DMS153 (cell line): ENCODE data around the gene YPEL5.
"Not testable (repeated sequence)": the region's sequence is repeated elsewhere in the genome, so short reads cannot be mapped to it uniquely, and the experiment has no call there.

Experiments
- DNase-seq: peaks from one replicate; lab custom pipeline; 2025; lab: John Stamatoyannopoulos, UW

The YPEL5 gene

GRCh38 chr2:30146337-30147195 lies at the start of gene YPEL5:
Gene YPEL5 (plus strand): TSS chr2:30147007. CDS start chr2:30156652, 9,645 bp downstream.
- peak; percentile 99 for DNase-seq

- DNase-seq: no peak
Observed at GRCh38 chr2:30098266-30099005, 48.4 kb upstream of the YPEL5 start.

GRCh38 chr2:30099366-30099765 lies 47.4 kb upstream of the YPEL5 start:
- DNase-seq: not testable (repeated sequence)

GRCh38 chr2:30100691-30101090 lies 46.1 kb upstream of the YPEL5 start:
- DNase-seq: not testable (repeated sequence)

- no peak for DNase-seq
Observed at GRCh38 chr2:30104307-30104706, 42.5 kb upstream of the YPEL5 start.

- no peak for DNase-seq
Observed at GRCh38 chr2:30105556-30105955, 41.3 kb upstream of the YPEL5 start.

GRCh38 chr2:30106543-30106942 lies 40.3 kb upstream of the YPEL5 start:
- no peak for DNase-seq

GRCh38 chr2:30108192-30108591 lies 38.6 kb upstream of the YPEL5 start:
- no peak for DNase-seq

GRCh38 chr2:30108851-30109250 lies 38.0 kb upstream of the YPEL5 start:
- no peak for DNase-seq

- no peak for DNase-seq
Observed at GRCh38 chr2:30109856-30110255, 37.0 kb upstream of the YPEL5 start.

GRCh38 chr2:30110773-30111172 lies 36.0 kb upstream of the YPEL5 start:
- DNase-seq: no peak

GRCh38 chr2:30111186-30111585 lies 35.6 kb upstream of the YPEL5 start:
- DNase-seq: not testable (repeated sequence)

GRCh38 chr2:30112561-30112960 lies 34.2 kb upstream of the YPEL5 start:
- no peak for DNase-seq

GRCh38 chr2:30113617-30114293 lies 33.1 kb upstream of the YPEL5 start:
- no peak for DNase-seq

- DNase-seq: peak; percentile 47
Observed at GRCh38 chr2:30115141-30115980, 31.4 kb upstream of the YPEL5 start.

GRCh38 chr2:30115981-30116285 lies 30.9 kb upstream of the YPEL5 start:
- DNase-seq: no peak

- no peak for DNase-seq
Observed at GRCh38 chr2:30122362-30122761, 24.4 kb upstream of the YPEL5 start.

GRCh38 chr2:30127016-30127893 lies 19.6 kb upstream of the YPEL5 start:
- DNase-seq: no peak

GRCh38 chr2:30134582-30134981 lies 12.2 kb upstream of the YPEL5 start:
- DNase-seq: no peak

- DNase-seq: no peak
Observed at GRCh38 chr2:30135541-30135940, 11.3 kb upstream of the YPEL5 start.
